ENCODE measurements around the gene PRDX5.

DNA sequence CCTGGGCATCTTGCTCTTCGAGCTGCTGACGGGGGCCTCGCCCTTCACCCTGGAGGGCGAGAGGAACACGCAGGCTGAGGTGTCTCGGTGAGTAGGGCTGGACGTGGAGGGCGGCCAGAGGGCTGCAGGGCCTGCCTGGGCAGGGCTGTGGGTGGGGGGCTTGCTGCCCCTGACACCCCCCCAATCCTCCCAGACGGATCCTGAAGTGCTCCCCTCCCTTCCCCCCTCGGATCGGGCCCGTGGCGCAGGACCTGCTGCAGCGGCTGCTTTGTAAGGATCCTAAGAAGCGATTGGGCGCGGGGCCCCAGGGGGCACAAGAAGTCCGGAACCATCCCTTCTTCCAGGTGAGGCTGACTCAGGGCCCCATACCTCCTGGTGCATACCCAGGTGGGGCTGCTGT lies 43.7 kb downstream of the PRDX5 start:
- TF ChIP-seq EP300 (IDR thresholded peaks at IDR 0.05) (no peak), CTCF (IDR thresholded peaks at IDR 0.05) (no peak), POLR2AphosphoS5 (IDR thresholded peaks at IDR 0.05) (no peak)

All from stomach (tissue), 4 donors.